ENCODE data around the gene S100B. TPM values are rescaled to one million over a fixed set of nuclear protein-coding genes. Genes with fewer than 3 reads are reported as not detected.
A peak's percentile ranks its signal among the peaks of the same experiment; 100 is the strongest.

S100B gene
- total and polyA plus RNA-seq, 4 donors = 0.79 to 1.4 (median 1.1) TPM

DNA sequence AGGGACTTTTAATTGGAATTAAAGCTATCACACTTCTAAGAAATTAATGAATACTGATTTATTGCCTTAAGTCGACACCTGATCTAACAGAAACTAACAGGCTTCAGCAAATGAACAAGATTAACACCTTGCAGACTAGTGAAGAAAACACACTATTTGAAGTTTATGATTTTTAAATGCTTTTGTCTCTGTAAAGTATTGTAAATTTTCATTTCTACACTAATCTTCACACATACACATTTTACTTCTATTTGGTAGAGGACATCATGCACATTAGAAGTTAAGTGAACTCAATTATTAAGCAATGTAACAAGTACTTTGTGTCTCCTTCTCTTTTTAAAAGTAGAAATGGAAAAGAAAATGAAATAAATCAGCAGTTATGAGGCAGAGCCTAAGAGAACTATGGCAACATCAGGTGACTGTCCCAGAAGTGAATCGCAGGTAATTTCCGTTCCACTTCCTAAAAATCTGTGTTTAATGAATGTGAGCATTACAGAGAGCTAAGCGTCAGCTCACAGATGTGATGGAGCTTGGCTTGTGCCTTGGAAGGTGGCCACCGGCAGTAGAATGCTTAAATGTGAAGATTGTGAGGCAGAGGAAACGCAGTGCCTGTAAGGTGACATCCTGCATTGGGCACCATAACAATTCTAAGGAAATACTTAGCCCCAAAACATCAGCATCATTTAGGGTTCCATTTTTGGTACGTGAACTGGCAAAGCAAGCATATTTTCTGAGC lies 31.8 kb upstream of the S100B start (continued):
- TF ChIP-seq ZBTB33 (IDR thresholded peaks at IDR 0.05) = no peak

- Histone ChIP-seq H3K9me3 (ENCODE audit: control insufficient read depth in 4 of 4, low read length in 3 of 4) (no peaks in the 10 kb centered on the region), H3K27ac (ENCODE audit: low read depth in 1 of 2, low read length in 2 of 2) (peak overlapping the region; percentile 77 to 96), H3K4me3 (ENCODE audit: low read depth in 1 of 3, low read length in 3 of 3) (peak overlapping the region; percentile 76 to 99 (median 98)), H3K36me3 (ENCODE audit: control insufficient read depth in 4 of 4, insufficient read depth in 3 of 4, low read depth in 1 of 4, low read length in 3 of 4) (peaks cover 0 to 5% (median 0%) of the 10 kb centered on the region in 4 donors), H3K27me3 (ENCODE audit: control insufficient read depth in 4 of 4, insufficient read depth in 4 of 4, low read length in 3 of 4) (no peaks in the 10 kb centered on the region), H3K4me1 (ENCODE audit: control insufficient read depth in 4 of 4, insufficient read depth in 4 of 4, low read length in 3 of 4) (peaks cover 5 to 22% (median 10%) of the 10 kb centered on the region in 4 donors), H3K9ac (ENCODE audit: low read depth in 1 of 2, low read length in 2 of 2) (peak overlapping the region in 1 of 2 donors; percentile 65)
- TF ChIP-seq, protein P1, sequence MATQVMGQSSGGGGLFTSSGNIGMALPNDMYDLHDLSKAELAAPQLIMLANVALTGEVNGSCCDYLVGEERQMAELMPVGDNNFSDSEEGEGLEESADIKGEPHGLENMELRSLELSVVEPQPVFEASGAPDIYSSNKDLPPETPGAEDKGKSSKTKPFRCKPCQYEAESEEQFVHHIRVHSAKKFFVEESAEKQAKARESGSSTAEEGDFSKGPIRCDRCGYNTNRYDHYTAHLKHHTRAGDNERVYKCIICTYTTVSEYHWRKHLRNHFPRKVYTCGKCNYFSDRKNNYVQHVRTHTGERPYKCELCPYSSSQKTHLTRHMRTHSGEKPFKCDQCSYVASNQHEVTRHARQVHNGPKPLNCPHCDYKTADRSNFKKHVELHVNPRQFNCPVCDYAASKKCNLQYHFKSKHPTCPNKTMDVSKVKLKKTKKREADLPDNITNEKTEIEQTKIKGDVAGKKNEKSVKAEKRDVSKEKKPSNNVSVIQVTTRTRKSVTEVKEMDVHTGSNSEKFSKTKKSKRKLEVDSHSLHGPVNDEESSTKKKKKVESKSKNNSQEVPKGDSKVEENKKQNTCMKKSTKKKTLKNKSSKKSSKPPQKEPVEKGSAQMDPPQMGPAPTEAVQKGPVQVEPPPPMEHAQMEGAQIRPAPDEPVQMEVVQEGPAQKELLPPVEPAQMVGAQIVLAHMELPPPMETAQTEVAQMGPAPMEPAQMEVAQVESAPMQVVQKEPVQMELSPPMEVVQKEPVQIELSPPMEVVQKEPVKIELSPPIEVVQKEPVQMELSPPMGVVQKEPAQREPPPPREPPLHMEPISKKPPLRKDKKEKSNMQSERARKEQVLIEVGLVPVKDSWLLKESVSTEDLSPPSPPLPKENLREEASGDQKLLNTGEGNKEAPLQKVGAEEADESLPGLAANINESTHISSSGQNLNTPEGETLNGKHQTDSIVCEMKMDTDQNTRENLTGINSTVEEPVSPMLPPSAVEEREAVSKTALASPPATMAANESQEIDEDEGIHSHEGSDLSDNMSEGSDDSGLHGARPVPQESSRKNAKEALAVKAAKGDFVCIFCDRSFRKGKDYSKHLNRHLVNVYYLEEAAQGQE (IDR thresholded peaks at IDR 0.05) = no peak
- TF ChIP-seq EGR1 (IDR thresholded peaks at IDR 0.05; ENCODE audit: low read depth in 2 of 2) = no peak
- TF ChIP-seq GABPA (IDR thresholded peaks at IDR 0.05 in 1 of 2, conservative IDR thresholded peaks at IDR 0.05 in 1 of 2) = no peak
- no peak for DNase-seq (ENCODE audit: low spot score)
- WGBS = 21% methylated on average over 8 of the region's 8 CpGs
Observed at GRCh38 chr21:46636181-46636512, 31.3 kb upstream of the S100B start.

GRCh38 chr21:46635324-46636180 lies 30.7 kb upstream of the S100B start, which contains the start of gene PRMT2:
Gene PRMT2 (plus strand): TSS chr21:46635674. CDS start chr21:46636952, 1,278 bp downstream.
- Histone ChIP-seq H3K4me3 (ENCODE audit: low read depth in 1 of 3, low read length in 3 of 3) (peak within 1 kb of the TSS; percentile 76 to 99 (median 98)), H3K27ac (ENCODE audit: low read depth in 1 of 2, low read length in 2 of 2) (peak within 1 kb of the TSS; percentile 77 to 96), H3K9me3 (ENCODE audit: control insufficient read depth in 4 of 4, low read length in 3 of 4) (no peaks in the 10 kb centered on the region), H3K27me3 (ENCODE audit: control insufficient read depth in 4 of 4, insufficient read depth in 4 of 4, low read length in 3 of 4) (no peaks in the 10 kb centered on the region), H3K9ac (ENCODE audit: low read depth in 1 of 2, low read length in 2 of 2) (peak within 1 kb of the TSS; percentile 65 to 84), H3K4me1 (ENCODE audit: control insufficient read depth in 4 of 4, insufficient read depth in 4 of 4, low read length in 3 of 4) (peaks cover 5 to 22% (median 10%) of the 10 kb centered on the region in 4 donors), H3K36me3 (ENCODE audit: control insufficient read depth in 4 of 4, insufficient read depth in 3 of 4, low read depth in 1 of 4, low read length in 3 of 4) (peaks cover 0 to 3% (median 0%) of the 10 kb centered on the region in 4 donors)
- WGBS = under 1% methylated on average over 90 of the region's 90 CpGs
- DNase-seq (ENCODE audit: low spot score) = peak; percentile 98
- TF ChIP-seq EGR1 (IDR thresholded peaks at IDR 0.05; ENCODE audit: low read depth in 2 of 2) = no peak
- no peak for TF ChIP-seq HNF4A (conservative IDR thresholded peaks at IDR 0.05)
- TF ChIP-seq YY1 (IDR thresholded peaks at IDR 0.05) = peak; percentile 56
- TF ChIP-seq MAX (IDR thresholded peaks at IDR 0.05) = no peak
- TF ChIP-seq GABPA (IDR thresholded peaks at IDR 0.05 in 1 of 2, conservative IDR thresholded peaks at IDR 0.05 in 1 of 2) = no peak
- TF ChIP-seq, protein P1 (IDR thresholded peaks at IDR 0.05) = peak; percentile 8
- no peak for TF ChIP-seq SP1 (IDR thresholded peaks at IDR 0.05)
- no peak for TF ChIP-seq ZBTB33 (IDR thresholded peaks at IDR 0.05)
- TF ChIP-seq RXRA (IDR thresholded peaks at IDR 0.05) = peak in 1 of 2 donors; percentile 28
- no peak for TF ChIP-seq TAF1 (conservative IDR thresholded peaks at IDR 0.05)
- no peak for TF ChIP-seq FOXA1 (IDR thresholded peaks at IDR 0.05)
- TF ChIP-seq, protein P2, sequence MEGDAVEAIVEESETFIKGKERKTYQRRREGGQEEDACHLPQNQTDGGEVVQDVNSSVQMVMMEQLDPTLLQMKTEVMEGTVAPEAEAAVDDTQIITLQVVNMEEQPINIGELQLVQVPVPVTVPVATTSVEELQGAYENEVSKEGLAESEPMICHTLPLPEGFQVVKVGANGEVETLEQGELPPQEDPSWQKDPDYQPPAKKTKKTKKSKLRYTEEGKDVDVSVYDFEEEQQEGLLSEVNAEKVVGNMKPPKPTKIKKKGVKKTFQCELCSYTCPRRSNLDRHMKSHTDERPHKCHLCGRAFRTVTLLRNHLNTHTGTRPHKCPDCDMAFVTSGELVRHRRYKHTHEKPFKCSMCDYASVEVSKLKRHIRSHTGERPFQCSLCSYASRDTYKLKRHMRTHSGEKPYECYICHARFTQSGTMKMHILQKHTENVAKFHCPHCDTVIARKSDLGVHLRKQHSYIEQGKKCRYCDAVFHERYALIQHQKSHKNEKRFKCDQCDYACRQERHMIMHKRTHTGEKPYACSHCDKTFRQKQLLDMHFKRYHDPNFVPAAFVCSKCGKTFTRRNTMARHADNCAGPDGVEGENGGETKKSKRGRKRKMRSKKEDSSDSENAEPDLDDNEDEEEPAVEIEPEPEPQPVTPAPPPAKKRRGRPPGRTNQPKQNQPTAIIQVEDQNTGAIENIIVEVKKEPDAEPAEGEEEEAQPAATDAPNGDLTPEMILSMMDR (IDR thresholded peaks at IDR 0.05; ENCODE audit: low read depth, low read length, missing input control) = peak; percentile 8
